ENCODE data around the gene NDUFS6.

GRCh38 chr5:1805736-1806135 is 4.5 kb downstream of the NDUFS6 start:
- TF ChIP-seq, protein P1, sequence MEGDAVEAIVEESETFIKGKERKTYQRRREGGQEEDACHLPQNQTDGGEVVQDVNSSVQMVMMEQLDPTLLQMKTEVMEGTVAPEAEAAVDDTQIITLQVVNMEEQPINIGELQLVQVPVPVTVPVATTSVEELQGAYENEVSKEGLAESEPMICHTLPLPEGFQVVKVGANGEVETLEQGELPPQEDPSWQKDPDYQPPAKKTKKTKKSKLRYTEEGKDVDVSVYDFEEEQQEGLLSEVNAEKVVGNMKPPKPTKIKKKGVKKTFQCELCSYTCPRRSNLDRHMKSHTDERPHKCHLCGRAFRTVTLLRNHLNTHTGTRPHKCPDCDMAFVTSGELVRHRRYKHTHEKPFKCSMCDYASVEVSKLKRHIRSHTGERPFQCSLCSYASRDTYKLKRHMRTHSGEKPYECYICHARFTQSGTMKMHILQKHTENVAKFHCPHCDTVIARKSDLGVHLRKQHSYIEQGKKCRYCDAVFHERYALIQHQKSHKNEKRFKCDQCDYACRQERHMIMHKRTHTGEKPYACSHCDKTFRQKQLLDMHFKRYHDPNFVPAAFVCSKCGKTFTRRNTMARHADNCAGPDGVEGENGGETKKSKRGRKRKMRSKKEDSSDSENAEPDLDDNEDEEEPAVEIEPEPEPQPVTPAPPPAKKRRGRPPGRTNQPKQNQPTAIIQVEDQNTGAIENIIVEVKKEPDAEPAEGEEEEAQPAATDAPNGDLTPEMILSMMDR (IDR thresholded peaks at IDR 0.05; ENCODE audit: low read length) = no peak
- TF ChIP-seq EZH2 (IDR thresholded peaks at IDR 0.05; ENCODE audit: borderline replicate concordance, low read length) = no peak
